Psoas muscle (tissue), 8 donors: ENCODE measurements around the gene ADARB1. TPM values are rescaled to one million over a fixed set of nuclear protein-coding genes. Genes with fewer than 3 reads are reported as not detected.
A peak's percentile ranks its signal among the peaks of the same experiment; 100 is the strongest.

Experiments used
- ATAC-seq, 4 donors: fragments of 200-7000 bp; cut with Tn5 transposase; one replicate each; pipeline ENCODE4 v1.9.1; 2020; ENCODE audit warnings: moderate library complexity in 3 of 4, mild to moderate bottlenecking in 2 of 4
- DNase-seq, 2 donors: peaks; one replicate each; pipeline ENCODE4 v3.0.0-alpha.2; 2020
- H3K27ac ChIP-seq: fragments of 200-600 bp; one replicate; pipeline ENCODE4 v1.8.0; 2022
- H3K27me3 ChIP-seq, 3 donors: fragments of 200-600 bp in 1 of 3; one replicate each; pipeline versions ENCODE4 v1.6.1 to v1.8.0; 2013 to 2022; ENCODE audit warnings: low read length in 2 of 3, mild to moderate bottlenecking in 2 of 3, moderate library complexity in 1 of 3; ENCODE audit not compliant: insufficient read depth in 3 of 3
- H3K36me3 ChIP-seq, 2 donors: fragments of 200-600 bp in 1 of 2; one replicate each; pipeline versions ENCODE4 v1.6.1 to v1.8.0; 2013 to 2022; ENCODE audit warnings: low read depth in 1 of 2, mild to moderate bottlenecking in 1 of 2, moderate library complexity in 1 of 2; ENCODE audit not compliant: insufficient read depth in 1 of 2
- H3K4me1 ChIP-seq: fragments of 200-600 bp; one replicate; pipeline ENCODE4 v1.8.0; 2022
- H3K4me3 ChIP-seq: fragments of 200-600 bp; one replicate; pipeline ENCODE4 v1.8.0; 2022; ENCODE audit warnings: mild to moderate bottlenecking
- H3K9me3 ChIP-seq: fragments of 200-600 bp; one replicate; pipeline ENCODE4 v1.8.0; 2022
- CTCF ChIP-seq: fragments of 200-600 bp; IDR thresholded peaks from one replicate; pipeline ENCODE4 v1.8.0; 2022; ENCODE audit warnings: antibody characterized with exemption
- WGBS, 3 donors: extraction: QIAGEN DNeasy Blood & Tissue Kit; methylation state at CpG; one replicate each; pipeline versions ENCODE4 v1.1.6 to v1.1.7; 2013; 5-methylcytosine and 5-hydroxymethylcytosine counted together
- intact Hi-C, 2 donors: fragments of 100-400 bp; cut with DNase I; formaldehyde crosslinking; loops; one replicate each; pipeline versions ENCODE4 v1.11.0 to v1.14.2; 2022
- polyA plus RNA-seq, 3 donors: library from polyadenylated mRNA; stranded (reverse); fragments of 200-250 nt; gene quantifications; one replicate each; pipeline ENCODE4 v1.2.3, GENCODE V29; 2013
- total RNA-seq, 4 donors: library from RNA; stranded (reverse); fragmentation: NEBNext Ultra II Directional in 2 of 4; extraction: Animal tissue kit (Norgen Biotek cat#: 25700) in 2 of 4; gene quantifications; one replicate each; pipeline versions ENCODE4 v1.2.1 to v1.2.4, GENCODE V29; 2021 to 2023
- donor health status: healthy with polysubstance abuse.
- donor health status: DM: no; HTN: no; CAD: no; lungs with moderate emphysema.
- donor health status: Bipolar disorder and iron deficiency.
- donor health status: healthy.
- donor health status: DM: yes; HTN: yes; CAD: no.
- donor health status: DM: no; HTN: no; CAD: no.
- donor health status: DM: no; HTN: no; CAD: no.
- donor health status: DM: yes; HTN: yes; CAD: no.

The ADARB1 gene
- total and polyA plus RNA-seq, 7 donors = 3.8 to 22.7 (median 6.9) TPM

- Histone ChIP-seq H3K4me1 (peaks cover 63% of the 10 kb centered on the region), H3K4me3 (no peak overlapping the region), H3K36me3 (no peaks in the 10 kb centered on the region), H3K27ac (no peak overlapping the region), H3K27me3 (no peaks in the 10 kb centered on the region), H3K9me3 (no peaks in the 10 kb centered on the region)
- intact Hi-C loops = no loop called here
- TF ChIP-seq CTCF = no peak
- no peak for DNase-seq
- WGBS, 3 donors = 82 to 86% (median 85%) methylated on average over 3 of the region's 3 CpGs
- ATAC-seq = no peak
Measured at GRCh38 chr21:45099571-45099970, 25.2 kb downstream of the ADARB1 start.

- no peaks in the 10 kb centered on the region for H3K27me3 ChIP-seq
- intact Hi-C loops = no loop called here
- TF ChIP-seq CTCF = no peak
- no peak overlapping the region for H3K4me3 ChIP-seq
- WGBS, 3 donors = 95 to 98% (median 96%) methylated on average over 27 to 40 of the region's 40 CpGs
- no peak for ATAC-seq
- peaks cover 68% of the 10 kb centered on the region for H3K4me1 ChIP-seq
- no peak overlapping the region for H3K27ac ChIP-seq
- no peaks in the 10 kb centered on the region for H3K9me3 ChIP-seq
- no peaks in the 10 kb centered on the region for H3K36me3 ChIP-seq
- DNase-seq = no peak
Measured at GRCh38 chr21:45100866-45101265, 26.5 kb downstream of the ADARB1 start.

GRCh38 chr21:45102391-45102932, 28.1 kb downstream of the ADARB1 start:
- H3K27me3 ChIP-seq = no peaks in the 10 kb centered on the region
- no peak overlapping the region for H3K4me3 ChIP-seq
- DNase-seq (no peak), ATAC-seq (no peak)
- peak overlapping the region; percentile 39 for H3K27ac ChIP-seq
- 46 to 59% (median 53%) methylated on average over 2 of the region's 2 CpGs for WGBS, 3 donors
- TF ChIP-seq CTCF = peak; percentile 34
- peaks cover 70% of the 10 kb centered on the region for H3K4me1 ChIP-seq
- H3K9me3 ChIP-seq = no peaks in the 10 kb centered on the region
- intact Hi-C loops = no loop called here
- no peaks in the 10 kb centered on the region for H3K36me3 ChIP-seq

- ATAC-seq (peak; percentile 13 to 33 (median 26)), DNase-seq (no peak)
- Histone ChIP-seq H3K4me3 (no peak overlapping the region), H3K4me1 (peaks cover 61% of the 10 kb centered on the region), H3K27ac (peak overlapping the region; percentile 34), H3K36me3 (no peaks in the 10 kb centered on the region), H3K9me3 (no peaks in the 10 kb centered on the region), H3K27me3 (no peaks in the 10 kb centered on the region)
- 77 to 90% (median 79%) methylated on average over 9 of the region's 9 CpGs for WGBS, 3 donors
- intact Hi-C loops = no loop called here
- TF ChIP-seq CTCF = no peak
Measured at GRCh38 chr21:45103971-45104520, 29.7 kb downstream of the ADARB1 start.

- ATAC-seq = peak; percentile 78 to 88 (median 85)
- intact Hi-C loops = no loop called here
Measured at GRCh38 chr21:45104560-45104959, 30.2 kb downstream of the ADARB1 start.

More at GRCh38 chr21:45104560-45104959, 30.2 kb downstream of the ADARB1 start:
- H3K4me3 ChIP-seq = no peak overlapping the region
- H3K36me3 ChIP-seq = no peaks in the 10 kb centered on the region
- 9 to 20% (median 14%) methylated on average over 3 of the region's 3 CpGs for WGBS, 3 donors
- no peaks in the 10 kb centered on the region for H3K9me3 ChIP-seq
- no peak for TF ChIP-seq CTCF
- H3K4me1 ChIP-seq = peaks cover 59% of the 10 kb centered on the region
- H3K27me3 ChIP-seq = no peaks in the 10 kb centered on the region
- no peak for DNase-seq
- peak overlapping the region; percentile 34 for H3K27ac ChIP-seq
